Nucleus accumbens (tissue), 56 donors: Measurements from ENCODE around the gene KCNK4.
"Not testable (repeated sequence)": the region's sequence is repeated elsewhere in the genome, so short reads cannot be mapped to it uniquely, and the experiment has no call there.

ENCODE experiments used
- DNase-seq, 56 donors: peaks; one replicate each; lab custom pipeline; 2025; lab: John Stamatoyannopoulos, UW

KCNK4 gene

DNA sequence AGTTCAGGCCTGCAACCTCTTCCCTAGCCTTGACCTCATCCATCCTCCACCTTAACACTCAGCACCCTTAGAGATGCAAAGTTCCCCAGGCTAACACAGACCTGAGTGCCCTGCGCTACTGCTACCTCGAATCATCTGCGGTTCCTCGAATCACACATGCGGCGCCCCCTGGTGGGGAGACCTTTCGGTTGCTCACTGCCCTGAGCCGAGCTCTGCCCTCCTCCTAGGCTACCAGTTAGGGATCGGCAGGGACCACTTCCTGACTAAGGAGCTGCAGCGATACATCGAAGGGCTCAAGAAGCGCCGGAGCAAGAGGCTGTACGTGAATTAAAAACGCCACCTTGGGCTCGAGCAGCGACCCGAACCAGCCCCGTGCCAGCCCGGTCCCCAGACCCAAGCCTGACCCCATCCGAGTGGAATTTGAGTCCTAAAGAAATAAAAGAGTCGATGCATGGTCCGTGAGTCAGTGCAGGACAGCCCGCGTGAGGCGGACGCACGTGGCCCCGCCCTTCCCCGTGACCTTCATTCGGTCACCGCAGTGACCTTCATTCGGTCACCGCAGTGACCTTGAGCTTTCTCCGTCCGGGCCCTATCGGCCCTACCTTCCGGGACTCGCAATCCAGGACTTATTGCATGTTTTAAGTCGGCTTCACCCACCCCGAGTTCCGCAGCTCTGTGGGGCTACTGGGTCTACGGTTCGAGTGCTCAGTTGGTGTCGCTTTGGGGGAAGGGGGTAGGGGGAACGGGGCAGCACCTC lies 13.4 kb downstream of the KCNK4 start:
- peak in 55 of 56 donors; percentile 42 to 95 (median 78) for DNase-seq

DNA sequence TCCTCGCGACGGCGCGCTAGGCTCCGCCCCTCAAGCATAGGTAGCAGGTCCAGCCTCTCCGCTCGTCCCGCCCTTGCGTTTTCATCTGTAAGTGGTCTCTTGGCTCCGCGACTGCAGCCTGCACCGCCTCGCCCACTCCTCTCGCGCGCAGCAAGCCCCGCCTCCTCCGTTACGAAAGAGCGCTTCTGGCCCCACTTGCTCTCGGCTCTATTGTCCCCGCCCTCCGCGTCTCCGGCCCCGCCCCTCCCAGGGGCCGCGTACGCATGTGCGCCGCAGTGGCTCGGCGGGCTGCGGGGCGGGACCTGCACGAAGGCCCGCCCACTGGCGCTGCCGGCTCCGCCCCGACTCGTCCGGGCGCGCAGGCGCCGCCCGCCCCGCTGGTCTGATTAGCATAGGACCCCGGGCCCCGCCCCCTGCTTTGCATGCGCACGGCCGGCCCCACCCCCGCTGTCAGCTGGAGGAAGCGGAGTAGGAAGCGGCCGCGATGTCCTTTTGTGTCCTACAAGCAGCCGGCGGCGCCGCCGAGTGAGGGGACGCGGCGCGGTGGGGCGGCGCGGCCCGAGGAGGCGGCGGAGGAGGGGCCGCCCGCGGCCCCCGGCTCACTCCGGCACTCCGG lies 14.1 kb downstream of the KCNK4 start, which contains the start of gene ESRRA:
TSS of gene ESRRA (plus strand) at position 450 of the 616 bp plus-strand sequence. CDS start 1,656 bp downstream, outside the sequence.
- DNase-seq, result peak; percentile 82 to 100 (median 99)

DNA sequence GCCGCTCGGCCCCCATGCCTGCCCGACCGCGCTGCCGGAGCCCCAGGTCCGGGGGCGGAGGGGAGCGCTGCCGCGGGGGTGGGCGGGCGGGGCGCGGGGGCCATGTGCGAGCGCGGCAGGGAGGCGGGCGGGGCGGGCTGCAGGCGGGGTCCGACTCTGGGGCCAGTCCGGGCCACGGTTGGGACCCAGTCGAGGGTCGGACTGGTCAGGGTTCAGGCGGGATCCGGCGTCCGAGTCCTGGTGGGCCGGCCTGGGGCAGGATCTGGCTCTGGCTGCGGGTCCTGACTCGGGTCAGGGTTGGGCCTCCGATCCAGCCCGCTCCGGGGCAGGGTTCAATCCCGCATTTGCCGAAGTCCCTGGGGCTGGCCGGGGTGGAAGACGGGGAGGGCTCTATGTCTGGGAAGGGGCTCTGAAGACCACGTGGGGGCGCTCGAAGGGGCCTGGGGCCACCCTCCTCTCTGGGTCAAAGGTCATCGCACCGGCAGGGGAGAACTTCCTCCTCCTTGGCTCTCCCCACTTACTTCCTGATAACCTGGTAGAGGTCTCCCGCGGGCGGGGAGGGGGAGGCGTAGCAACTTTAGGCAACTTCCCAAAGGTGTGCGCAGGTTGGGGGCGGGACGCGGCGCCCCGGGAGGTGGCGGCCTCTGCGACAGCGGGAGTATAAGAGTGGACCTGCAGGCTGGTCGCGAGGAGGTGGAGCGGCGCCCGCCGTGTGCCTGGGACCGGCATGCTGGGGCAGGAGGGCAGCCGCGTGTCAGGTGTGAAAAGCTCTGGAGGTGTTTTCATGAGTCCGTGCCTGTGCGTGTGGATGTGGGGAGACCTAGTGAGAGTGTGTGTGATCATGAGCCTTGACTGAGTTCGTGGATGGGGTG lies 14.8 kb downstream of the KCNK4 start:
- peak in 41 of 56 donors; percentile 18 to 83 (median 60) for DNase-seq

DNA sequence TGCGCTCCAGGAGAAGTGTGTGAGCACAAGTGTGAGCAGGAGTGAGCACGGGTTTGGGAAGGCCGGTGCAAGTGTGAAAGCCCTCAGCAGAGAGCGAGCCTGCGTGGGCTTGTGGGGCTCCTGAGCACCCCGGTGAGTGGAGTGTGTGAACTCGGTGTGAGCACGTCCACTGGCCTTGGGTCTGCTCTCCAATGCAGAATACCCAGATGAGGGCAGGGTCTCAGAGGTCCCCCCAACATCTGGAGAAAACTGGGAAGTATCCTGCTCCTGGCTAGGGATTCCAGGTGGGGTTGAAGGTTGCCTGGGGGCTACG lies 15.4 kb downstream of the KCNK4 start:
- DNase-seq, result peak in 1 of 56 donors; percentile 29

DNA sequence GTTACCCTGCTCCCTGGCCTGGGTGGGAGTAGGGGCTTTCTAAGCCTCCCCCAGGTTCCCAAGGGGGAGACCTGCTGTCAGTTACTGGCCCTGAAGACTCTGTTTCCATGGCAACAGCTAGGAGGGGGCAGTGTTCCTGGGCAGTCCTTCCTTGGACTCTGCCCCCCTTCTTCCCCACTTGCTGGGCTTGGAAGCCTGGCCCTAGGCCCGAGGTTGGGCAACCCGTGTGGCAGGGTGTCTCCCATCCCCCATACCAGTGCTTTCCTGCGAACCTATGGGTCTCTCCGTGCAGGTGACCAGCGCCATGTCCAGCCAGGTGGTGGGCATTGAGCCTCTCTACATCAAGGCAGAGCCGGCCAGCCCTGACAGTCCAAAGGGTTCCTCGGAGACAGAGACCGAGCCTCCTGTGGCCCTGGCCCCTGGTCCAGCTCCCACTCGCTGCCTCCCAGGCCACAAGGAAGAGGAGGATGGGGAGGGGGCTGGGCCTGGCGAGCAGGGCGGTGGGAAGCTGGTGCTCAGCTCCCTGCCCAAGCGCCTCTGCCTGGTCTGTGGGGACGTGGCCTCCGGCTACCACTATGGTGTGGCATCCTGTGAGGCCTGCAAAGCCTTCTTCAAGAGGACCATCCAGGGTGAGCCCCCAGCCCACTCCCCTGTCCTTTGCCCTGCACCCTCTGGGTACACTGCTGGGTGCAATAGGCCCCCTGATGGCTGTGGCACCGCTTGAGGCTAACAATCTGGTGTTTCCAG lies 15.9 kb downstream of the KCNK4 start:
- peak in 4 of 56 donors; percentile 21 to 59 (median 32) for DNase-seq

DNA sequence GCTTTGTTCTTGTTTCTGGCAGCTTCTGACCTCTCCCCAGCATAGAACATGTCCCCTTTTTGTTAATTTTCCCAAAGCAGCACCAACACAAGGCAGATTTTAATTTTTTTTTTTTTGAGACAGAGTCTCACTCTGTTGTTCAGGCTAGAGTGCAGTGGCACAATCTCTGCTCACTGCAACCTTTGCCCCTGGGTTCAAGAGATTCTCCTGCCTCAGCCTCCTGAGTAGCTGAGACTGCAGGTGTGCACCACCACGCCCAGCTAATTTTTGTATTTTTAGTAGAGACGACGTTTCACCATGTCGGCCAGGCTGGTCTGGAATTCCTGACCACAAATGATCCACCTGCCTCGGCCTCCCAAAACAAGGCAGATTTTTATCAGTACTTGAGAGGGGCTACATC lies 16.7 kb downstream of the KCNK4 start:
- DNase-seq, result not testable (repeated sequence)

DNA sequence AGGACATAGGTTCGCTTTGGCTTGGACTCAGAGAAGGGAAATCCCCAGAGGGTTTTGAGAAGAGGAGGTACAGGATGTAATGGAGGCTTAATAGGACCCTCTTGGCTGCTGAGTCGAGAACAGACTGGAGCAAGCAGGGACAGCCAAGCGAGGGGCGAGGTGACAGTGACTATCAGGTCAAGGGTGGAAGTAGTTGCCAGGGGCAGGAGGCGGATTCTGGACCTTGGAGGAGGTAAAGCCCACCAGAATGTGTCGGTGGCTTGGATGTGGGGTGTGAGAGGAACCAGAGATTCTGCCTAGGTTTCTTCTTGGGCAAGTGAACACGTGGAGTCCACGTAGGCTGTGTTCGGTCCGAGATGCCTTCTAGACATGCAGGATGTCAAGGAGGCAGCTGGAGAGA lies 21.8 kb downstream of the KCNK4 start:
- no peak for DNase-seq

DNA sequence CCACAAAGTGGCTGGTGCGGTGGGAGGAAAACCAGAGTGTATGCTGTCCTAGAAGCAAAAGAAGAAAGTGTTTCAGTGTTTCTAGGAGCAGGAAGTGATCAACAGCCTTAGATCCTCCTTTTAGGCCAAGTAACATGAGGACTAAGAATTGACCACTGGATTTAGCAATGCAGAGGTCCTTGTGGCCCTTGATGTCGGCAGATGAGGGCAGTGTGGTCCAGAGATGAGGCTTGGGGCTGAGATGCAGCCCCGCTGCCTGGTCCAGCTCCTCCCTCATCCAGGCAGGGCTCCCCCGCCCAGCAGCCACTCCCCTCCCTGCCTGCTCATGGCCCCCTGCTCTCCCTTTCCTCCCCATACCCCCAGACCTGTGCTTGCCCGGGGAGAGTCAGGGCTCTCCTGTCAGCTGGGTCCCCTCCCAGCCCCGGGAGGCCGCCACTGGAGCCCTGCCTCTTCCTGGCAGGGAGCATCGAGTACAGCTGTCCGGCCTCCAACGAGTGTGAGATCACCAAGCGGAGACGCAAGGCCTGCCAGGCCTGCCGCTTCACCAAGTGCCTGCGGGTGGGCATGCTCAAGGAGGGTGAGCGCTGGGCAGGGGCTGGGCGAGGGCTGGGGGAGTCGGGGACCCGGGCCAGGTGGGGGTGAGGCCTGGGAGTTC lies 22.5 kb downstream of the KCNK4 start:
- DNase-seq, result peak in 14 of 56 donors; percentile 18 to 69 (median 32)

DNA sequence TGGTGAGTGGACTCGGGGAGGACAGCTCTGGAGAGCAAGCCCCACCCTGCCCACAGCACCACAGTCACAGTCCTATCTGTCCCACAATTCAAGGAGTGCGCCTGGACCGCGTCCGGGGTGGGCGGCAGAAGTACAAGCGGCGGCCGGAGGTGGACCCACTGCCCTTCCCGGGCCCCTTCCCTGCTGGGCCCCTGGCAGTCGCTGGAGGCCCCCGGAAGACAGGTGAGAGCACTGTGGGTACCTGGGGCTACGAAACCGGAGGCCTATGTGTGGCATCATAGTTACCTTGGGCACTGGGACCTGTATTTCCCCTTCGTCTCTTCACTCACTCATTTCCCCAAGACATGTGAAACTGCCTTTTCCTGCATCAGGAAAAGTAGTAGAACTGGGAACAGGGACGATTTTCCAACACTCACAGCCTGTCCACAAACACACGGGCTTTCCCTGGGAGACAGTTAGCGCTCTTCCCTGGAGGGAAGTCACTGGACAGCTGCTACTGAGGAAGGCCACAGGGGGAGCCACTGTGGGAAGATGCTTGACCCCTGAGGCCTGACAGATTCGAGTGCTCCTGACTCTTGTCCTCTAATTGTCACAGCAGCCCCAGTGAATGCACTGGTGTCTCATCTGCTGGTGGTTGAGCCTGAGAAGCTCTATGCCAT lies 23.2 kb downstream of the KCNK4 start:
- no peak for DNase-seq

DNA sequence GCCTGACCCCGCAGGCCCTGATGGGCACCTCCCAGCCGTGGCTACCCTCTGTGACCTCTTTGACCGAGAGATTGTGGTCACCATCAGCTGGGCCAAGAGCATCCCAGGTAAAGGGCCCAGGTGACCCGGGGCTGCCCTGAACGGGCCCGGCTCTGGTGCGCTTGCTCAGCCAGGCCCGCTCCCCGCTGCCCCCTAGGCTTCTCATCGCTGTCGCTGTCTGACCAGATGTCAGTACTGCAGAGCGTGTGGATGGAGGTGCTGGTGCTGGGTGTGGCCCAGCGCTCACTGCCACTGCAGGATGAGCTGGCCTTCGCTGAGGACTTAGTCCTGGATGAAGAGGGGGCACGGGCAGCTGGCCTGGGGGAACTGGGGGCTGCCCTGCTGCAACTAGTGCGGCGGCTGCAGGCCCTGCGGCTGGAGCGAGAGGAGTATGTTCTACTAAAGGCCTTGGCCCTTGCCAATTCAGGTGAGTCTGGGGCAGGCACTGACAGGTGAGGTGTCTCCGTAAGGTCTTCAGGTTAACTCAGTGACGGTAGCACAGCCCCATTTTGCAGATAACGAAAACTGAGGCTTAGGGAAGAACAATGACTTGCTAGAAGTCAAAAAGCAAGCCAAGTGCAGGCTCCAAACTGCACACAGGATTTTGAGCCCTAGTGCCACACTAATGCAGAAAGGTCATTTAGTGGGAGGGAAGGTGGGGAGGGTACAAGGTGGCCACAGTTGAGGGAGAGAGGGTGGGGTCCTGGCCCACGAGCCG lies 23.9 kb downstream of the KCNK4 start:
- no peak for DNase-seq

DNA sequence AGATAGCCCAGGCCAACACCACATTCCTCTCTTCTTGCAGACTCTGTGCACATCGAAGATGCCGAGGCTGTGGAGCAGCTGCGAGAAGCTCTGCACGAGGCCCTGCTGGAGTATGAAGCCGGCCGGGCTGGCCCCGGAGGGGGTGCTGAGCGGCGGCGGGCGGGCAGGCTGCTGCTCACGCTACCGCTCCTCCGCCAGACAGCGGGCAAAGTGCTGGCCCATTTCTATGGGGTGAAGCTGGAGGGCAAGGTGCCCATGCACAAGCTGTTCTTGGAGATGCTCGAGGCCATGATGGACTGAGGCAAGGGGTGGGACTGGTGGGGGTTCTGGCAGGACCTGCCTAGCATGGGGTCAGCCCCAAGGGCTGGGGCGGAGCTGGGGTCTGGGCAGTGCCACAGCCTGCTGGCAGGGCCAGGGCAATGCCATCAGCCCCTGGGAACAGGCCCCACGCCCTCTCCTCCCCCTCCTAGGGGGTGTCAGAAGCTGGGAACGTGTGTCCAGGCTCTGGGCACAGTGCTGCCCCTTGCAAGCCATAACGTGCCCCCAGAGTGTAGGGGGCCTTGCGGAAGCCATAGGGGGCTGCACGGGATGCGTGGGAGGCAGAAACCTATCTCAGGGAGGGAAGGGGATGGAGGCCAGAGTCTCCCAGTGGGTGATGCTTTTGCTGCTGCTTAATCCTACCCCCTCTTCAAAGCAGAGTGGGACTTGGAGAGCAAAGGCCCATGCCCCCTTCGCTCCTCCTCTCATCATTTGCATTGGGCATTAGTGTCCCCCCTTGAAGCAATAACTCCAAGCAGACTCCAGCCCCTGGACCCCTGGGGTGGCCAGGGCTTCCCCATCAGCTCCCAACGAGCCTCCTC lies 24.8 kb downstream of the KCNK4 start:
- not testable (repeated sequence) for DNase-seq

DNA sequence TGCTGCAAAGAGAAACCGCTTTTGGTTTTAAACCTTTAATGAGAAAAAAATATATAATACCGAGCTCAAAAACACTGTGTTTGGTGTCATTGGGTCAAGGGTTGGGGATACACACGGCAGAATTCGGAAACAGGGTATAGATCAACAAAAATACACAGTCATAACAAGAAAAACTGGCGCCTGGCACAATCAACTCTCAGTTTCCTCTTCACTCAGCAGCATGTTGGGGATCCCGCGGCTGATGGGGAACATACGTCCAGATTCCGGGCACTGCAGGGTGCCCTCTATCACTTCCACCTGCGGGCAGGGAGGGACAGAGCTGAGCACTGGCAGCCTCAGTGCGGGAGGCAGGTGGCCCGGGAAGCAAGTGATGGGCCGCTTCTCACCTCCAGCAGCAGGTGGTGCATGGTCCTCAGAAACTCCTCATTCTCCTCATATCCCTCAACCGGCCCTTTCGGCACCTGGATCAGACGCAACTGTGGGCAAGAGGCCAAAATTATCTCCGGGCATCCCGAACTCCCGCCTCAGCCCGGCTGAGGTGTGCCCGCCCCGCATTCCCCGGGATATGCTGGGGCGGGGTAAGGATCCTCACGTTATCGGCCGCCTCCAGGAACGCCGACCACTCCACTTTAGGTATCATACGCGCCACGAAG lies 25.7 kb downstream of the KCNK4 start:
- DNase-seq, result peak in 2 of 56 donors; percentile 52 to 63

DNA sequence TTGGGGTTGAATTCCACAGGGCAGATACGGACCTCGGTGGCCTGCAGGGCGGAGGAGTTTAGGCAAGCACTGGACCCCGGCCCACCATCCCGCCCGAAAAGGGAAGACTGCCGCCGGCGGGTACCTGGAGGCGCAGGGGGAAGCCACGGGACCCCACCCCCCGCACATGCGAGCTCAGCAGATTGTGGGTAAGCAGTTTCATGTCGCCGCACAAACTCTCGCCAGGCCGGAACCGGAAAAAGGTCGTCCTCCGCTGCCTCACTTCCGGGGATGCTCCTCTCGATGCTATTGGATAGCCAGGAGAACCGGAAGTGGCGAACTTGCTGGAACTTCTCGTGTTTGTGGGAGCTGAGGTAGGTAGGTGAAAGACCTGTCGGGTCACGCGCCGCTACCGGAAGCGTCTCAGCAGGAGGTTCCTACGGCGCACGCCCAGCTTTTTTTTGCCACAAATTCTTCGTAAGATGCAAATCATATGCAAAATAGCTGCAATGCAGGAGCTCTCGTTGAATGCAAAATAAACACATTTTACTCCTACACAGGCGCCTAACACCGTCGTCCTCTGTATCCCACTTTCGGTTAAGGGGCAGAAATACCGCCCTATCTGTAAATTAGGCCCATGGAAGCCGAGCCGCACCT lies 26.3 kb downstream of the KCNK4 start, which contains the start of gene TRMT112:
TSS of gene TRMT112 (minus strand) at position 235 of the 636 bp plus-strand sequence. CDS start at position 202, 33 bp downstream.
- DNase-seq, result peak; percentile 75 to 99 (median 96)

DNA sequence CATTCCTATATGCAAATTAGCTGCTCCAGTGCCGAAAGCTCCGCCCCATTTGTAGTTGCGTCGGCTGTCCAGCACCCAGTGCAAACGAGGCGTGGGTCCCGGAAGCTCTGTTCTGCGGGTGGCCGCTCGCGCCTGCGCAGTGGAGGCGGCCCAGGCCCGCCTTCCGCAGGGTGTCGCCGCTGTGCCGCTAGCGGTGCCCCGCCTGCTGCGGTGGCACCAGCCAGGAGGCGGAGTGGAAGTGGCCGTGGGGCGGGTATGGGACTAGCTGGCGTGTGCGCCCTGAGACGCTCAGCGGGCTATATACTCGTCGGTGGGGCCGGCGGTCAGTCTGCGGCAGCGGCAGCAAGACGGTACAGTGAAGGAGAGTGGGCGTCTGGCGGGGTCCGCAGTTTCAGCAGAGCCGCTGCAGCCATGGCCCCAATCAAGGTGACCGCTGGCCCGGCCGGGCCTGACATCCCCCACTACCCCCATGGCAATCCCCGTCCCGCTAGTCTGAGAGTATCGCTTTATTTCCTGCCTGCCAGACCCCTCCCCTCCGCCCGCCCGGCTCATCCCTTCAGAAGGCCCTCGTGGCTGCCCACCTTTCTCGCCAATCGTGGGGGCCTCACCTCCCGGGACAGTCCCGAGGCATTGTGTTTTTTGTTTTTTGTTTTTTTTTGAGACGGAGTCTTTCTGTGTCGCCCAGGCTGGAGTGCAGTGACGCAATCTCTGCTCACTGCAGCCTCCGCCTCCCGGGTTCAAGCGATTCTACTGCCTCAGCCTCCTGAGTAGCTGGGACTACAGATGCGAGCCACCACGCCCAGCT lies 27.1 kb downstream of the KCNK4 start, which contains the start of gene PRDX5:
TSS of gene PRDX5 (plus strand) at position 161 of the 805 bp plus-strand sequence. CDS start at position 256, 95 bp downstream.
- DNase-seq, result peak; percentile 60 to 98 (median 95)
